ENCODE measurements around the gene EML5. TPM values are rescaled to one million over a fixed set of nuclear protein-coding genes. Genes with fewer than 3 reads are reported as not detected.
A peak's percentile ranks its signal among the peaks of the same experiment; 100 is the strongest.

EML5 gene
- total and polyA plus RNA-seq, 3 experiments from 2014 or later = 0.86 to 3.6 (median 3.2) TPM

DNA sequence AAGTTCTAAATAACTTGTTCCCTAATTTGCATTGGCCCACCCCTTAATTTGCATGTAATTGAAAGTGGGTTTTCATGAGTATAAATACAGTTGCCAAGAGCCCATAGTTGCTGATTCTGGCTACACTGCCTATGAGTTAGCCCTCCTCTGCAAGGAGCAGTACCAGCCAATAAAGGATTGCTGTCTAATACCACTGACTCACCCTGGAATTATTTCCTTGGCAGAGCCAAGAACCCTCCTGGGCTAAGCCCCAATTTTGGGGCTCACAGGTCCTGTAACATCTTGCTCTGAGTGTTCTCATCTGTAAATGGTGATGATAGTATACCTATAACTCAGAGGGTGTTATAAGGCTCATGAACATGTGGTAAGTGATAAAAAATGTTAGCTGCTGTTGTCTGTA is 38.5 kb upstream of the EML5 start:
- CTCF ChIA-PET = no interaction called here
- Histone ChIP-seq H3K9me3 (ENCODE audit: low read length) (no peaks in the 10 kb centered on the region), H3K27me3 (ENCODE audit: insufficient read depth, low read length, poor library complexity, severe bottlenecking) (no peaks in the 10 kb centered on the region), H3K4me1 (ENCODE audit: insufficient read depth, low read length) (no peaks in the 10 kb centered on the region), H3K27ac (ENCODE audit: low read depth, low read length) (no peak overlapping the region), H3K4me3 (ENCODE audit: low read length) (no peak overlapping the region), H3K36me3 (ENCODE audit: insufficient read depth, low read length) (no peaks in the 10 kb centered on the region)
- Mint-ChIP-seq H3K4me1 (no peaks in the 10 kb centered on the region), H3K36me3 (no peaks in the 10 kb centered on the region), H3K27me3 (peaks cover 4 to 7% of the 10 kb centered on the region in 2 donors), H3K9me3 (no peaks in the 10 kb centered on the region), H3K4me3 (no peak overlapping the region), H3K27ac (no peak overlapping the region)
- DNase-seq = no peak
- POLR2A ChIA-PET = no interaction called here

DNA sequence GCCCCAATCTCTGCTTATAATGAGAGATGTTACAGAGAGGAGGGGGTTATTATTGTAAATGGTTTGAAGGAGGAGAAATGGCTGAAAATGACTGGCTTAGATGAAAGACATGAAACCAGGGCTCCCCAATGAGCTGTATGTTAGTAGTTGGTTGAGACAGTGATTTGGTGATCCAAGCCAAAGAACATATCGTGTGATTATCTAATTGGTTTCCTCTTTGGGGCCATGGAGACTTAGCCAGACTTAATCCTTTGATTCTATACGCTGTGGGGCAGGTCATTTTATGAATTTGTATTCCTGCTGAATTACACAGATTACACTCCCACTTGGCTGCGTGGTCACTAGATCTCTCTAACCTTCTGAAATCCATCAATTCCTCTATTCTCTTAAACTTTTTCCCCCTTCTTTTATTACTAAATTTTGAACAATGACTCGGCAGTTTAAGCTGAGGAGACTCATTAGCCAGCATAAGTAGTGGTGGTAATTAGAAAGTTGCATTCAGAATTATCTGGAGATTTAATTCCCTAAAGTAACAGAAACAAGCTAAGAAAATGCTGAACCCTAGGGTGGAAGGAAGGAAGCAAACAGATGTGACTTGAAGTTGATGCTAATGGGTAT is 37.0 kb upstream of the EML5 start:
- Mint-ChIP-seq H3K9me3 (no peaks in the 10 kb centered on the region), H3K36me3 (no peaks in the 10 kb centered on the region), H3K27ac (no peak overlapping the region), H3K4me1 (peaks cover 5 to 8% (median 6%) of the 10 kb centered on the region in 3 donors), H3K27me3 (peaks cover 7 to 10% of the 10 kb centered on the region in 2 donors), H3K4me3 (no peak overlapping the region)
- no peak overlapping the region for H3K4me3 ChIP-seq (ENCODE audit: low read length)
- H3K27me3 ChIP-seq (ENCODE audit: insufficient read depth, low read length, poor library complexity, severe bottlenecking) = no peaks in the 10 kb centered on the region
- H3K4me1 ChIP-seq (ENCODE audit: insufficient read depth, low read length) = peaks cover 7% of the 10 kb centered on the region
- DNase-seq = no peak
- CTCF ChIA-PET = interaction anchor here (1.5 kb wide), 1 partner anchor 9 kb away, joined by 3 read pairs; no protein-coding TSS in a partner anchor
- no peaks in the 10 kb centered on the region for H3K9me3 ChIP-seq (ENCODE audit: low read length)
- H3K27ac ChIP-seq (ENCODE audit: low read depth, low read length) = no peak overlapping the region
- POLR2A ChIA-PET = no interaction called here
- no peaks in the 10 kb centered on the region for H3K36me3 ChIP-seq (ENCODE audit: insufficient read depth, low read length)

DNA sequence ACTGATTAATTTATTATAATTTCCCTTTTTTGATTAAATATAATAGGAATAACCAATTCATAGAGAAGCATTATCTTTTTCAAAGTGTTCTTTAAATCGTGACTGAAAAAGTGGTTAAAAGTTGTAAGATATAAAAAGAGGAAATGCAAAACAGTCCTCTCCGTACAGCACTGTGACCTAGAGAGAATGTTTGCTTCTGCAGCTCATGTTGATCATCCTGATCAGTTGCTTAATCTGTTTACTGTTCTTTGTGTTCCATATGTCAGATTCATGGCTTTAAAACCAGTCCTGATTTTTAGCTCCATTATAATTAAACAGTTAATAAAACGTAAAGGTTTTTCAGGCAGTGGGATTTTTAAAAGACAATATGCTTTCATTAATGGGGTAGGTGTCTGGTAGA is 36.4 kb upstream of the EML5 start:
- POLR2A ChIA-PET = no interaction called here
- peaks cover 10% of the 10 kb centered on the region in 2 donors for H3K27me3 Mint-ChIP-seq
- H3K4me1 Mint-ChIP-seq = peaks cover 8 to 12% (median 9%) of the 10 kb centered on the region in 3 donors
- no peaks in the 10 kb centered on the region for H3K9me3 Mint-ChIP-seq
- no peaks in the 10 kb centered on the region for H3K27me3 ChIP-seq (ENCODE audit: insufficient read depth, low read length, poor library complexity, severe bottlenecking)
- H3K4me3 Mint-ChIP-seq = no peak overlapping the region
- no peak for DNase-seq
- H3K4me1 ChIP-seq (ENCODE audit: insufficient read depth, low read length) = peaks cover 8% of the 10 kb centered on the region
- no peak overlapping the region for H3K4me3 ChIP-seq (ENCODE audit: low read length)
- H3K27ac ChIP-seq (ENCODE audit: low read depth, low read length) = no peak overlapping the region
- H3K36me3 Mint-ChIP-seq = peaks cover 0 to under 1% (median 0%) of the 10 kb centered on the region in 3 donors
- H3K27ac Mint-ChIP-seq = no peak overlapping the region
- CTCF ChIA-PET = no interaction called here
- H3K36me3 ChIP-seq (ENCODE audit: insufficient read depth, low read length) = no peaks in the 10 kb centered on the region
- H3K9me3 ChIP-seq (ENCODE audit: low read length) = no peaks in the 10 kb centered on the region

DNA sequence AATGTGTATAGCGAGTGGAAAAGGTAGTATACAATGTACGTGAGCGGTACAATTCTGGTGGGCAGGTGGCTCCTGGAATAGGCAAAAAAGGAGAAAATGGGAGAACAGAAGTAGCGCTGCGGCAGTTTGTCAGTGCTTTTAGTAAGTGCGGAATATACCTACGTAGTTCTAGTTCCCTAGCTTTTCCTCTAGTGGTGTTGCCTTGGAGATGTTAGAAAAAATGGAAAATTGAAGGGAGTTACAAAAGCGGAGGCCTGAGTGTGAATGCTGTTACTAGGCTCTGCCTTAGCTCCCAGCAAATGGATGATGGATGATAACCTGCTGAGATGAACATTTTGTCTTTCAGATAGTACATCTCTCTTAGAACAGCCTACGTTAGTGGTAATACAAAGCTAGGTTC is 32.8 kb upstream of the EML5 start:
- no peak for DNase-seq
- Histone ChIP-seq H3K4me1 (ENCODE audit: insufficient read depth, low read length) (peaks cover 8% of the 10 kb centered on the region), H3K27ac (ENCODE audit: low read depth, low read length) (no peak overlapping the region), H3K4me3 (ENCODE audit: low read length) (no peak overlapping the region), H3K36me3 (ENCODE audit: insufficient read depth, low read length) (no peaks in the 10 kb centered on the region), H3K27me3 (ENCODE audit: insufficient read depth, low read length, poor library complexity, severe bottlenecking) (no peaks in the 10 kb centered on the region), H3K9me3 (ENCODE audit: low read length) (no peaks in the 10 kb centered on the region)
- Mint-ChIP-seq H3K36me3 (peaks cover 0 to 3% (median 0%) of the 10 kb centered on the region in 3 donors), H3K4me3 (peak overlapping the region; percentile 3 to 93 (median 87)), H3K4me1 (peaks cover 13 to 16% (median 16%) of the 10 kb centered on the region in 3 donors), H3K27me3 (peaks cover 8 to 10% of the 10 kb centered on the region in 2 donors), H3K9me3 (no peaks in the 10 kb centered on the region), H3K27ac (peak overlapping the region in 5 of 8 donors; percentile 35 to 89 (median 54))
- POLR2A ChIA-PET = no interaction called here
- CTCF ChIA-PET = interaction anchor here (0.8 to 2.1 kb wide), 3 partner anchors 9 to 33 kb away, joined by 3 to 8 read pairs (median 3); partner anchors contain the start of gene EML5

DNA sequence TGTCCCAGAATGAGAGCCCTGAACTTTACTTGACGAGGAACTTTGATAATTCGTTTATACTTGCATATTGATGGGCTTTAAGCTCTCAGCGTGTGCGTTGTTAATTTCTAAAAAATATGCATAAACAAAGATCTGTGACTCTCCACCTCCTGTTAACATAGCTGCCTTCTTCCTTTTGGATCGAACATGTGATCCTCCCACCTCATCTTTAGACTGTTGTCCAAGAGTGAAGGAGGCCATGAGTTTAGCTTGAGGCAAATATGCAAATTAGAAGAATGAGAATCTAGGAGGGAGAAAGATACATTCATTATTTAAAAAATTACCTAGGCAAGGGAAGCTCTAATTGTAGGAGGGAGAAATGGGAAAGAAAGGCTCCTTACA is 32.3 kb upstream of the EML5 start:
- CTCF ChIA-PET = interaction anchor here (0.8 to 2.1 kb wide), 3 partner anchors 9 to 33 kb away, joined by 3 to 8 read pairs (median 3); partner anchors contain the start of gene EML5
- H3K4me3 ChIP-seq (ENCODE audit: low read length) = peak overlapping the region; percentile 81
- no peaks in the 10 kb centered on the region for H3K9me3 ChIP-seq (ENCODE audit: low read length)
- Mint-ChIP-seq H3K4me1 (peaks cover 13 to 16% (median 16%) of the 10 kb centered on the region in 3 donors), H3K36me3 (peaks cover 0 to 3% (median 0%) of the 10 kb centered on the region in 3 donors), H3K27ac (peak overlapping the region in 5 of 8 donors; percentile 42 to 89 (median 76)), H3K9me3 (no peaks in the 10 kb centered on the region), H3K4me3 (peak overlapping the region; percentile 77 to 96 (median 89)), H3K27me3 (peaks cover 10 to 11% of the 10 kb centered on the region in 2 donors)
- H3K36me3 ChIP-seq (ENCODE audit: insufficient read depth, low read length) = no peaks in the 10 kb centered on the region
- POLR2A ChIA-PET = no interaction called here
- DNase-seq = no peak
- H3K4me1 ChIP-seq (ENCODE audit: insufficient read depth, low read length) = peaks cover 8% of the 10 kb centered on the region
- H3K27me3 ChIP-seq (ENCODE audit: insufficient read depth, low read length, poor library complexity, severe bottlenecking) = no peaks in the 10 kb centered on the region
- peak overlapping the region; percentile 55 for H3K27ac ChIP-seq (ENCODE audit: low read depth, low read length)

DNA sequence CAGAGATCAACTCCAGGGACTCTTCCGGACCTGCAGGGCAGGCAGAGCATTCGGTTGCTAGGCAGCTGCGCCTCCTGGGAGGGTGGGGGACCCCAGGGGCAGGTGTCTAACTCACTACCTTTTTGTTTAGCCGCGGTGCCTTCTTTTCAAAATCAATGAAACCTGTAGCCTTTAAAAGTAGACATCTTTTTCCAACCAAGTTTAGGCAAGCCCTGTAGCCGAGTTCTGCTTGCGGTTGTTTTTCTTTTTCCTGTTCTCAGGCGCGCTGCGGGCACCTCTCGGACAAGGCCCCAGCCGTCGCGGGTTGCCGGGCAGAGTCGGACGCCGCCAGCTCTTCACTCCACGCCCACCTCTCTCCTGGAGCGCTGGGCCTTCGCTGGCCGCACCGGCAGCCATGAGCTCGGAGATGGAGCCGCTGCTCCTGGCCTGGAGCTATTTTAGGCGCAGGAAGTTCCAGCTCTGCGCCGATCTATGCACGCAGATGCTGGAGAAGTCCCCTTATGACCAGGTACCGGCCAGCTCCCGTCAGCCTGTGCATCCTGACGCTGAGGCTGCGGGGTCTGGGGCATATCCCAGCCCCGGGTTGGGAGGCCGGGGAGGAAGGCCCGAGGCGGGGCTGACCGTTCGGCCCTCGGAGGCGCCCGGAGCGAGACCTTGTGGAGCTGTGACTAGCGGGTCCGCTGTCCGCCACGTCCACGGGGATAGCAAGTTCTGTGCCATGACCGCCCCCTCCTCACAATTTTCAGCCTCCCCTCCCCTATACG is 31.7 kb upstream of the EML5 start, which contains the start of gene TTC8:
Gene TTC8 (plus strand): TSS at position 338 of the 764 bp plus-strand sequence. CDS start 57 bp downstream, at position 395.
- H3K4me3 ChIP-seq (ENCODE audit: low read length) = peak within 1 kb of the TSS; percentile 81
- H3K27ac Mint-ChIP-seq = peak within 1 kb of the TSS; percentile 95 to 100 (median 99)
- H3K9me3 Mint-ChIP-seq = no peaks in the 10 kb centered on the region
- ChIA-PET CTCF (interaction anchor here (1.1 to 2.1 kb wide), 2 partner anchors 10 to 32 kb away, joined by 3 to 8 read pairs; partner anchors contain the start of gene EML5), POLR2A (interaction anchor here (1.3 kb wide), 1 partner anchor 32 kb away, joined by 7 read pairs; the partner anchor contains the start of gene EML5)
- peak within 1 kb of the TSS; percentile 55 for H3K27ac ChIP-seq (ENCODE audit: low read depth, low read length)
- H3K36me3 Mint-ChIP-seq = peaks cover 0 to 3% (median 0%) of the 10 kb centered on the region in 3 donors
- no peaks in the 10 kb centered on the region for H3K27me3 ChIP-seq (ENCODE audit: insufficient read depth, low read length, poor library complexity, severe bottlenecking)
- H3K9me3 ChIP-seq (ENCODE audit: low read length) = no peaks in the 10 kb centered on the region
- H3K27me3 Mint-ChIP-seq = peaks cover 11 to 16% of the 10 kb centered on the region in 2 donors
- H3K4me1 ChIP-seq (ENCODE audit: insufficient read depth, low read length) = peaks cover 8% of the 10 kb centered on the region
- peak within 1 kb of the TSS; percentile 85 to 96 (median 89) for H3K4me3 Mint-ChIP-seq
- H3K36me3 ChIP-seq (ENCODE audit: insufficient read depth, low read length) = no peaks in the 10 kb centered on the region
- peaks cover 13 to 16% (median 16%) of the 10 kb centered on the region in 3 donors for H3K4me1 Mint-ChIP-seq
- peak; percentile 69 to 91 (median 87) for DNase-seq

DNA sequence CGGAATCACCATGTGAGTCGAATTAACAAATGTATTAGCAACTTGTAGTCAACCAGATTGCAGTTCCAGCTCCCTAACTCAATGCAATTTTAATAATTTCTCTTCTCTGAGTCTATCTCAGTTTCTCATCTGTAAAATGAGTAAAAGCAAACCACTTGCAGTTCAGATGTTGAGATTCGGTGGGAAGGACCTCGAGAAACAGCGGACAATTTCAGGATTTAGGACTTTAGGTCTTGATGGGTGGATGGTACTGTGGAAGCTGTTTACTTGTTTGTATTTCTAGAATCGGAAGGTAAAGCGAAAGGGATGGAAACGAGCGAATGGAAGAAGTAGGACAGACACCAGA is 31.2 kb upstream of the EML5 start:
- peak overlapping the region; percentile 55 for H3K27ac ChIP-seq (ENCODE audit: low read depth, low read length)
- H3K36me3 ChIP-seq (ENCODE audit: insufficient read depth, low read length) = no peaks in the 10 kb centered on the region
- H3K4me3 Mint-ChIP-seq = peak overlapping the region; percentile 85 to 96 (median 89)
- peak overlapping the region; percentile 81 for H3K4me3 ChIP-seq (ENCODE audit: low read length)
- peaks cover 8% of the 10 kb centered on the region for H3K4me1 ChIP-seq (ENCODE audit: insufficient read depth, low read length)
- H3K27ac Mint-ChIP-seq = peak overlapping the region; percentile 95 to 100 (median 99)
- H3K4me1 Mint-ChIP-seq = peaks cover 13 to 16% (median 16%) of the 10 kb centered on the region in 3 donors
- H3K9me3 ChIP-seq (ENCODE audit: low read length) = no peaks in the 10 kb centered on the region
- H3K36me3 Mint-ChIP-seq = peaks cover 0 to 3% (median 0%) of the 10 kb centered on the region in 3 donors
- ChIA-PET POLR2A (interaction anchor here (1.3 kb wide), 1 partner anchor 31 kb away, joined by 7 read pairs; the partner anchor contains the start of gene EML5), CTCF (interaction anchor here (2.1 kb wide), 1 partner anchor 32 kb away, joined by 8 read pairs; the partner anchor contains the start of gene EML5)
- H3K9me3 Mint-ChIP-seq = no peaks in the 10 kb centered on the region
- H3K27me3 ChIP-seq (ENCODE audit: insufficient read depth, low read length, poor library complexity, severe bottlenecking) = no peaks in the 10 kb centered on the region
- no peak for DNase-seq
- H3K27me3 Mint-ChIP-seq = peaks cover 11 to 21% of the 10 kb centered on the region in 2 donors
